Activated naive CD4-positive, alpha-beta T cell (primary cell): ENCODE data around the gene MBTD1.
A peak's percentile ranks its signal among the peaks of the same experiment; 100 is the strongest.
"Not testable (repeated sequence)": the region's sequence is repeated elsewhere in the genome, so short reads cannot be mapped to it uniquely, and the experiment has no call there.

Experiments used
- DNase-seq, 4 experiments: peaks; one replicate each; lab custom pipeline; 2025; lab: John Stamatoyannopoulos, UW

MBTD1 gene

DNA sequence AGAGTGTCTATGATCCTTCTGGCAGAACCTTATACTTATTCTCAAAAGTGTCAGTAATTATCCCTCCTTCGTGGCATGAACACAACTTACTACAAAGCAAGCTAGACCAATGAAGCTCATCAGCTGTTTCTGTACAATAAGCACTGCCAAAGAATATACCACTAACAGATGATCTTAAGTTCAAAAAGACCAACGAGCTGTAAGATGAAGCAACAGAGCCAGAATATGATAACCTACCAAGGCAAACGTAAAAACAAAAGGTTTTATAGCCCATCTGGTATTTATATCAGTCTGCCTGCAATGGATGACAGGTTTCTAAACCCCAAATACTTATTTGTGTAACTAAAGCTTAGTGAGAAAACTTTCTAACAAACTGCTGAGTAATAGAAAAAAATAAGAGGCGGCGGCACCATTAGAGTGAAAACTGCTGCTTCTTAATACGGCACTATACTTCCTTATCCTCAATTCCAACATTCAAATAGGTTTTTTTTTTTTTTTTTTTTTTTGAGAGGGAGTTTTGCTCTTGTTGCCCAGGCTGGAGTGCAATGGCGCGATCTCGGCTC is 71.5 kb downstream of the MBTD1 start:
- no peak for DNase-seq

- no peak for DNase-seq
Measured at GRCh38 chr17:51185763-51186332, 74.0 kb downstream of the MBTD1 start.

DNA sequence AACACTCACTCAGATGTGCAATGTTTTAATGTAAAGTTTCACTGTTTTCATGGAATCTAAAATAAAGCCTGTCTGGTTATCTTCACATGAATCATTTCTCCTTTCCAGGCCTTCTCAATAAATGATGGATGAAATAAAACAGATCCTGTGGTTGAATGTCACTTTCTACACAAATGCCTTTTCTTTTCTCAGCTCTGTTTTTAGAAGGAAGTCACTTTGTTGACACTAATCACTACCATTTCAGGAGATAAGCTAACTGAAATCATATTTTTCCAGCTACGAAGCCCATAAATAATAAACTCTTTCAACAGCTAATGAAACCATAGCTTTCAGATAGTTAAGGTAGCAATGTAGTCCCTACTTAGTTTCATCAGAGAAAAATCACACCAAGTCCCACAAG is 75.7 kb downstream of the MBTD1 start:
- no peak for DNase-seq

- DNase-seq = no peak
Measured at GRCh38 chr17:51180486-51180885, 79.4 kb downstream of the MBTD1 start.

- not testable (repeated sequence) for DNase-seq
Measured at GRCh38 chr17:51172030-51172429, 87.8 kb downstream of the MBTD1 start.

DNA sequence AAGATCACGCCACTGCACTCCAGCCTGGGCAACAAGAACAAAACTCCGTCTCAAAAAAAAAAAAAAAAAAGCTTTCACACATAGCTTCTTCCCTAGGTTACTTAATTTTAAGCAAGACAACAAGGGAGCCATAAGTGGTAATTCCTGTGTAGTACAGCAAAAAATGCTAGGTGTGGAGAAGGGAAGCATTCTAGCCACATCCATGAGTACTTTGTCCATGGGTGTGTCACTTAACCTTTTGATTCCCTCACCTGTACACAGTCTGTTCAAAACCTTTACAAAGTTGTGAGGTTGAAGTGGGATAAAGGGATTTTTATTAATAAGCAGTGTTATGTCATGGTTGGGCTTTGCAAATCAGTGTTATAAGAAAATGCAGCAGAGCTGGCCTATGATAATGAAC is 89.1 kb downstream of the MBTD1 start:
- no peak for DNase-seq

DNA sequence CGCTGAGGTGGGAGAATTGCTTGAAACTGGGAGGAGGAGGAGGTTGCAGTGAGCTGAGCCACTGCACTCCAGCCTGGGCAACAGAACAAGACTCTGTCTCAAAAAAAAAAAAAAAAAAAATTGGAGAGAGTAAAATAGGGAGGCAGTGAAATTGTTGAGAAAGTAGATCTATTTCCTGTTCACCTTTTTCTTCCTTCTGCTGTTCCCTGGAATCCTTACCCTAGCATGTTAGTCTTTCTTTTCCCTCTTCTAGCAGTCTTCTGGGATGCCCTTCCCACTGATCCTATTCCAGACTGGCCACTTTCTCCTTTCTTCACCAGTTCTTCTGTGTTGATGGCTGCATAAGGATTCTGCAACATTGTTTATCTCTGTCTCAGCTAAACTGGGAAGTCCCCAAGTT is 90.5 kb downstream of the MBTD1 start:
- no peak for DNase-seq

GRCh38 chr17:51166987-51167931 is 92.6 kb downstream of the MBTD1 start:
- peak; percentile 29 to 57 (median 46) for DNase-seq

GRCh38 chr17:51166198-51166986 is 93.5 kb downstream of the MBTD1 start, which contains the start of gene NME2:
NME2 (plus strand) TSS chr17:51166411; CDS start chr17:51166831, 420 bp downstream.
- DNase-seq = peak; percentile 39 to 58 (median 46)

- peak in 3 of 4 experiments; percentile 9 to 39 (median 25) for DNase-seq
Measured at GRCh38 chr17:51165680-51166197, 94.1 kb downstream of the MBTD1 start.

DNA sequence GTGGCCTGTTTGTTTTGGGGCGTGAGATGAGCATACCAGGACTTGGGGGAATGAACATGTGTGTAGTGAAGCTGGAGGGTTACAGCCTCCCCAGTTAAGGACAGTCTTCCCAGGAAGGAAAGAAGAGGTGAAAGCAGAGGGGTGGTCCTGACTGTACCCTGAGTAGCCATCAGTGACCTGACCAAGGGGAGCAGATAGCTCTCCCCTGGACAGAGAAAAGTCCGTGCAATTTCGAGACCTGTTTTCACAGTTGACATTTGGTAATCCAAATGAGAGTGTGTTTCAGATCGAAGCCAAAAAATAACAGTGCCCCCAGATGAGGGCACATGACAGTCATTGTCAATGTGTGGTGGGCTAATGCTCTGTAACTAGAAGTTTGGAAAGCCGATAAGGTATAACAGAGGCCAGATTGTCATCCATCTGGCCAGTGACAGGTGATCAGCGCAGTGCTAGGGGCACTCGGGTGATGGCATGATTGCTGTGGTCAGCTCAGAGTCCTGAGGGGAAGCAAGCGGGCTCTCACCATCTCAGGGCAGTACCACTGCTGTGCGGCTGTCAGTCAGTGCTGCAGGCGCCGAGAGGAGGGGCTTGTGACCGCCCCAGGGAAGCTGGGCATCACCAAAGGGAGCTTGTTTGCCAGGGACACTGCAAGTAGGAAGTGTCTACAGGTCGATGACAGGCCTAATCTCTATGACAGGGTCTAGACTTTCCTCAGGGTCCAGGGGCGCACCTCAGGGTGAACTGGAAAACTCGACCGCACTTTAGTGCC is 94.8 kb downstream of the MBTD1 start:
- DNase-seq = no peak

DNA sequence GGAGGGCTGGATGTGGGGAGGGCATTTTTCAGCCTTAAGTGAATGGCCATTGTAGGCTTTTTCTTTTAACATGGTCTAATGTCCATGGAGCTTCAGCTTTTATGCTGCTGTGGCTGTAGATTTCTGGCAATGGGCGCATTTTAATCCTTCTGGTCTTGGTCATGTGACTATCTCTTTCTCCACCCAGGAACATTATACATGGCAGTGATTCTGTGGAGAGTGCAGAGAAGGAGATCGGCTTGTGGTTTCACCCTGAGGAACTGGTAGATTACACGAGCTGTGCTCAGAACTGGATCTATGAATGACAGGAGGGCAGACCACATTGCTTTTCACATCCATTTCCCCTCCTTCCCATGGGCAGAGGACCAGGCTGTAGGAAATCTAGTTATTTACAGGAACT is 98.3 kb downstream of the MBTD1 start:
- DNase-seq = no peak

- no peak for DNase-seq
Measured at GRCh38 chr17:51159604-51160003, 100.2 kb downstream of the MBTD1 start.

DNA sequence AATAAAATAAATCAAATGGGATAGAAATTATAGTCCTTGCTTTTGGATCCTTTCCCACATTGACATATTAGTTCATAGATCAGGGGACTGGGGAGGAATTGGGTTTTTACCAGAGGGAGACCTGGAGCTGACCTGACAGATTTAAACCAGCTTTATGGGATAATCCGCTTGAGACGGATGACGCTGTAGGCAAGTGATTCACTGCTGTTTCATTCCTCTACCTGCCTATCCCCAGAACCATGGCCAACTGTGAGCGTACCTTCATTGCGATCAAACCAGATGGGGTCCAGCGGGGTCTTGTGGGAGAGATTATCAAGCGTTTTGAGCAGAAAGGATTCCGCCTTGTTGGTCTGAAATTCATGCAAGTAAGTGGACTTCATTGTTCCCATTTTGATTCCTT is 104.4 kb downstream of the MBTD1 start:
- DNase-seq = no peak

DNA sequence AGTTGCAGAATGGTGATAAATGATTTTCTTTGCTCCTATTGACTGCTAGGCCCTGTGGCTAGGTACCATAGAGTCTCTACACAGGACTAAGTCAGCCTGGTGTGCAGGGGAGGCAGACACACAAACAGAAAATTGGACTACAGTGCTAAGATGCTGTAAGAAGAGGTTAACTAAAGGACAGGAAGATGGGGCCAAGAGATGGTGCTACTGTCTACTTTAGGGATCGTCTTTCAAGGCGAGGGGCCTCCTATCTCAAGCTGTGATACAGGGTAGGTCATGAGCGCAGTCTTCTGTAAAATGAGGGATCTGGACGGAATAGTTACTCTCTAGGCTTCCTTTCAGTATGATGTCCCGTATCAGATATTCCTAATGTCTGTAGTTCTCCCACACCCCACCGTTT is 105.7 kb downstream of the MBTD1 start:
- no peak for DNase-seq

GRCh38 chr17:51153210-51154072 is 106.4 kb downstream of the MBTD1 start, which contains the start of gene NME1:
NME1 (plus strand) TSS chr17:51153559; CDS start chr17:51155655, 2,096 bp downstream.
- peak; percentile 92 to 98 (median 96) for DNase-seq

DNA sequence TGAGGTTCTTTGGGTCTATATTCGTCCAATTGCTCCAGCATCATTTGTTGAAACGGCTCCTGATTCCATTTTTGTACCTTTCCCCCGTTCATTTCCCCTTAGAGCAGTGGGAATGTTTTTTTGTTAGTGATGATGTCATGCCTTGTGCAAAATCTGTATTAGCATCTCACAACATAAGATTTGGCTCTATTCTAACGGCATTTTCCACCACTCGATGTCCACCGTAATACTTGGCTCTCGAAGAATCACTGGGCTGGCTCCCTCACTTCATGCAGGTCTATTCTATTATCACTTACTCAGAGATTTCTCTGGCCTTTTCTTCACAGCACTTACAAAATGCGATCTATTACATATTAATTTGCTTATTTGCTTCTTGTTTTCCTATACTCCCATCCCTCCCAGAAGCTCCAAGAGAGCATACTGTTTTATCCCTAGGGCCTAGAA is 107.1 kb downstream of the MBTD1 start:
- no peak for DNase-seq

DNA sequence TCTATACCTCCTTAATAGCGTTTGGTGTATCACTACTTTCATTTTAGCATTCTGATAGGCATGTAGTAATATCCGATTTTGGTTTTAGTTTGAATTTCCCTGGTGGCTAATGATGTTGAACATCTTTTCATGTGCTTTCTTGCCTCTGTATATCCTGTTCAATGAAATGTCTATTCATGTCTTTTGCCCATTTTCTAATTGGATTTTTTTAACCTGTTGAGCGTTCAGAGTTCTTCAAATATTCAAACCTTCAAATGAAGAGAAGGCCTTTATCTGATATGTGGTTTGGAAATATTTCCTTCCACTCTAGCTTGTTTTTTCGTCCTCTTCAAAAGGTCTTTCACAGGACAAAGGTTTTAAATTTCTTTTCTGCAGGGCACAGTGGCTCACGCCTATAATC is 108.9 kb downstream of the MBTD1 start:
- DNase-seq = no peak

- no peak for DNase-seq
Measured at GRCh38 chr17:51149163-51149562, 110.7 kb downstream of the MBTD1 start.

- no peak for DNase-seq
Measured at GRCh38 chr17:51147650-51148049, 112.2 kb downstream of the MBTD1 start.
